SH-SY5Y (cell line): ENCODE results near the gene EOLA1.

Source experiments
- GATA2 ChIP-seq: IDR thresholded peaks from 2 replicates; pipeline ENCODE4 v1.6.1; 2011; ENCODE audit warnings: mild to moderate bottlenecking, low read depth, low read length
- GATA3 ChIP-seq: IDR thresholded peaks from 2 replicates; pipeline ENCODE4 v1.6.1; 2011; ENCODE audit warnings: low read depth, mild to moderate bottlenecking, low read length, moderate library complexity

- TF ChIP-seq GATA3 (no peak), GATA2 (no peak)
Measured at GRCh38 chrX:149512225-149512885, 28.5 kb upstream of the EOLA1 start.
